ENCODE results near the gene DENND5B.
"Not testable (repeated sequence)": the region's sequence is repeated elsewhere in the genome, so short reads cannot be mapped to it uniquely, and the experiment has no call there.

The DENND5B gene

DNA sequence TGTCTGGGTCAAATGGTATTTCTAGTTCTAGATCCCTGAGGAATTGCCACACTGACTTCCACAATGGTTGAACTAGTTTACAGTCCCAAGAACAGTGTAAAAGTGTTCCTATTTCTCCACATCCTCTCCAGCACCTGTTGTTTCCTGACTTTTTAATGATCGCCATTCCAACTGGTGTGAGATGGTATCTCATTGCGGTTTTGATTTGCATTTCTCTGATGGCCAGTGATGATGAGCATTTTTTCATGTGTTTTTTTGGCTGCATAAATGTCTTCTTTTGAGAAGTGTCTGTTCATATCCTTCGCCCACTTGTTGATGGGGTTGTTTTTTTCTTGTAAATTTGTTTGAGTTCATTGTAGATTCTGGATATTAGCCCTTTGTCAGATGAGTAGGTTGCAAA is 40.3 kb downstream of the DENND5B start:
- ATAC-seq = not testable (repeated sequence)

GRCh38 chr12:31536672-31537071 is 54.3 kb downstream of the DENND5B start:
- no peak for ATAC-seq

- no peak for ATAC-seq
These were observed 57.5 kb downstream of the DENND5B start for GRCh38 chr12:31533470-31533869.

DNA sequence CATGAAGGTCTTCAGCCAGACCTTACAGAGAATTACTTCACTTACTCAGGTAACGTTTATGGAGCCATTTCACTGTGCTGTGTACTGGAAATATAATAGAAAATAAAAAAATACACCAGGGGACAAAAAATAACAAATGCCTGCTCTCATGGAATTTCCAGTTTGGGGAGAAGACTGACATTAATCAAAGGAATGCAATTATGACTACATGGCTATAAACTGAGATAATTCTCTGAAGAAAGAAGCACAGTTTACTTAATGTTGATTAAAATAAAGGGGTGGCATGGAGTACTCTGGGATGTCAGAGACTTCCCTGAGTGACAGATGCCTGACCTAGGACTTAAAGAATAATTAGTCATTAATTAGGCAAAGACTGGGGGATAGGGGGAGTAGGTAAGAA is 59.0 kb downstream of the DENND5B start:
- no peak for ATAC-seq

DNA sequence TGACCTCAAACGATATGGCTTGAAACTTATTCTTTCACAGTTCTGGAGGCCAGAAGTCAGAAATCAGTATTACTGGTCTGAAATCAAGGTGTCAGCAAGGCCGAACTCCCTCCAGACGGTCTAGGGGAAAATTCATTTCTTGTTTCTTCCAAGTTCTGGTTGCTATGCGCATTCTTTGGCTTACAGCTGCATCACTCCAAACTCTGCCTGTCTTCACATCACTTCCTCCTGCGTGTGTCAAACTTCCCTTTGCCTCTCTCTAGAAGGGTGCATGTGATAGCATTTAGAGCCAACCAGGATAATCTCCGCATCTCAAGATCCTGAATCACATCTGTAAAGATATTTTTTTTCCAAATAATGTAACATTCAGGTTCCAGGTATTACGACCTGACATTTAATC is 62.8 kb downstream of the DENND5B start:
- no peak for ATAC-seq

- ATAC-seq = no peak
These were observed 63.9 kb downstream of the DENND5B start for GRCh38 chr12:31527083-31527482.

- no peak for ATAC-seq
These were observed 64.8 kb downstream of the DENND5B start for GRCh38 chr12:31526158-31526546.

DNA sequence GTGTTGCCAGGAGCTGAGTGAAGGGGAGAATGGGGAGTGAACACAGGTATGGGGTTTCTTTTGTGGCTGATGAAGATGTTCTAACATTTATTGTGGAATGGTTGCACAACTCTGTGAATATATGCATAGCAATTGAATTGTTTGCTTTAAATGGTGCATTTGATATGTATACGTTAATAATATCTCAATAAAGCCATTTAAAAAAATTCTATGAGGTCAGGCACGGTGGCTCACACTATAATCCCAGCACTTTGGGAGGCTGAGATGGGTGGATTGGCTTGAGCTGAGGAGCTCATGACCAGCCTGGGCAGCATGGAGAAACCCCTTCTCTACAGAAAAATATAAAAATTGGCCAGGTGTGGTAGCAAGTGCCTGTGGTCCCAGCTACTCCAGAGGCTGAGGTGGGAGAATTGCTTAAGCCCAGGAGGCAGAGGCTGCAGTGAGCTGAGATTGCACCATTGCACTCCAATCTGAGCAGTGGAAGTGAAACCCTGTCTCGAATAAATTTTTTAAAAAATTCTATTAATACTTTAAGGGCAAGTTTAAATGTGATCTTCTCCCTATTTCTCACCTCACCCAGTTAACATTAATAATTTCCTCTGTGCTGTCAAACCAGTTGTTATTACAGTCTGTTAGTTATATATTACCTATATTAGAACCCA is 65.3 kb downstream of the DENND5B start:
- no peak for ATAC-seq

DNA sequence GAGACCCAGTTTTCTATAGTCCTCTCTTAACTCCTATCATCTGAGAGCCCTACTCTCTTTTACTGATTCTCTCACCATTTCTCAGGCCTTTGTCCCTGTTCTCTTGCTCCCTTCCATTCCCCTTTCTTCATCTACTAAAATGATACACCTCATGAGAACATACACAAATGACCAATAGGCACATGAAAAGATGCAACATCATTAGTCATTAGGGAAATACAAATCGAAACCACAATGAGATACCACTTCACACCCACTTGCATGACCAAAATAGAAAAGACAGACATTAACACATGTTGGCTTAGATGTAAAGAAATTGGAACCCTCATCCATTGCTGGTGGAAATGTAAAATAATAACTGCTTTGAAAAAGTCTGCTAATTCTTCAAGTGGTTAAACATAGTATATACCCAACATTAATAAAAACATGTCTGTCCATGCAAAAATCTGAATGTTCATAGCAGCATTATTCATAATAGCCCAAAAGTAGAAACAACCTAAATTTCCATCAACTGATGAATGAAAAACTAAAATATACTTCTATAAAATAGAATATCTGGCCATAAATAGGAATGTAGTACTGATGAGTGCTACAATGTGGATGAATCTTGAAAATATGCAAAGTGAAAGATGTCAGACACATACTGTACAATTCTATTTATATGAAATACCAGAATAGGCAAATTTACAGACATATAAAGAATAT is 66.0 kb downstream of the DENND5B start:
- peak in 1 of 2 donors; percentile 13 for ATAC-seq

DNA sequence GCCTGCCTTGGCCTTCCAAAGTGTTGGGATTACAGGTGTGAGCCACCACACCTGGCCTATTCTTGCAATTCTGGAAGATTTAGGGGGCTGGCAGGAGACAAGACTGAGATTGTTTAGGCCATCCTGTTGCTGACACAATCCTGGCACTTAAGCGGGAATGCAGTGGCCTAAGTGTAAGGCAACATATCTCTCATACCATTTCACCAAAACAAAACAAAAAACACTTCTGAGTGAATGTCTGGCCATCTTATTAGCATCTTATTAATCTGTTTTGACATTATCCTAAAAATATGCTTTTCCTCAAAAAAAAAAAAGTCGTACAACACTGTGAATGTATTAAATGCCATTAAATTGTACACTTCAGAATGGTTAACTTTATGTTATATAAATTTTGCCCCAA is 67.6 kb downstream of the DENND5B start:
- no peak for ATAC-seq

GRCh38 chr12:31522607-31523006 is 68.3 kb downstream of the DENND5B start:
- no peak for ATAC-seq

- ATAC-seq = no peak
These were observed 69.0 kb downstream of the DENND5B start for GRCh38 chr12:31521964-31522363.

DNA sequence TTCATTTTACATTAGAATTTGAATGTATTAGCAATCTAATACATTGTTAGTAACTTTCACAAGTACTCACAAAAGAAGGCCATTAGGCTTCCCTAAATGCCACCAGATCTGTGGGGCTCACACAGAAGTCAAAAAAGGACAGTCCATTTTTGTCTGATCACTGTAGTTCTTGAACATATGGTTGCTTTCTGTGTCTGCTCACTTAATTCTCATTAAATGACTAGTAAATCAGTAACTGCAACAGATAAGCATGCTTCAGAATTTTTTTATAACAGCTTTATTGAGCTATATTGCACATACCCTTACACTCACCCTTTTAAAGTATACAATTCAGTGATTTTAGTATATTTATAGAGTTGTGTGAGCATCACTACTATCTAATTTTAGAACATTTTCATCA is 71.4 kb downstream of the DENND5B start:
- ATAC-seq = no peak

GRCh38 chr12:31518680-31519227 is 72.2 kb downstream of the DENND5B start:
- ATAC-seq = no peak

DNA sequence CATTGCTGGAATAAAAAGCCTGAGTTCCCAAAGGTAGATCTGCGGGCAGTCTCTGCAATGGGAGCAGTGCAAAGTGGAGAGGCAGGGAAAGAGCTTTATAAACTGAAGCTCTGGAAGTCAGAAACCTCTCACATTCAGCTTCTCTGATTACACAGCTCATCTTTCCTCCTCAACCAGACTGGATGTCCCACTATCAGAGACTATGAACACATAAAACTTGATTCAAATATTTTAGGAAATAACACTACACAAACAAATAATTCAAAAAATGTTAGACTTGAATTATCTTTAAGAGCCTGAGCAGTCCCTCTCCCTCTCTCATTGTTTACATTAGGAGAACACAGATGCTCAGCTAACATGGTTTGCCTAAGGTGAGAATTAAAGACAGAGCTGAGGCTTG is 72.9 kb downstream of the DENND5B start:
- no peak for ATAC-seq

DNA sequence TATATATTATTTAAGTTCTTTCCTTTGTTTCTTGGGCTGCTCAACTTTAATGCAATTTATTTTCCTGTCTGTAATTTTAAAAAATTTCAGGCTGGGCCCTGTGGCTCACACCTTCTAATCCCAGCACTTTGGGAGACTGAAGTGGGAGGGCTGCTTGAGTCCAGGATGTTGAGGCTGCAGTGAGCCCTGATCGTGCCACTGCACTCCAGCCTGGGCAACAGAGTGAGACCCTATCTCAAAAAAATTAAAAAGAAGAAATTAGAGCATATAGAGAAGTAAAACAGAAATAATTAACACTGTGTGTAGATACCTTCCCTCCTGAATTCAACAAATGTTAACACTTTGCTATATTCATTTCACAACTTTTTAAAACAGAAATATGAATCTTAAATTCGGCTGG is 74.2 kb downstream of the DENND5B start:
- no peak for ATAC-seq

DNA sequence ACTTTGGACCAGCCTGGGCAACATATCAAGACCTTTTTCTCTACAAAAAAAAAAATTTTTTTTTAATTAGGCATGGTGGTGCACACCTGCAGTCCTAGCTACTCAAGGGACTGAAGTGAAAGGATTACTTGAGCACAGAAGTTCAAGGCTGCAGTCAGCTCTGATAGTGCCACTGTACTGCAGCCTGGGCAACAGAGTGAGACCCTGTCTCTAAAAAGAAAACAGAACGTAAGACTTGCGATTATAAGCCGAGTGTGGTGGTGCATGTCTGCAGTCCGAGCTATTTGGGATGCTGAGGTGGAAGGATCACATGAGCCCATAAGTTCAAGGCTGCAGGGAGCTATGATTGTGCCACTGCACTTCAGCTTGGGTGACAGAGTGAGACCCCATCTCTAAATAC is 76.0 kb downstream of the DENND5B start:
- ATAC-seq = no peak

GRCh38 chr12:31510034-31510433 is 80.9 kb downstream of the DENND5B start:
- no peak for ATAC-seq

DNA sequence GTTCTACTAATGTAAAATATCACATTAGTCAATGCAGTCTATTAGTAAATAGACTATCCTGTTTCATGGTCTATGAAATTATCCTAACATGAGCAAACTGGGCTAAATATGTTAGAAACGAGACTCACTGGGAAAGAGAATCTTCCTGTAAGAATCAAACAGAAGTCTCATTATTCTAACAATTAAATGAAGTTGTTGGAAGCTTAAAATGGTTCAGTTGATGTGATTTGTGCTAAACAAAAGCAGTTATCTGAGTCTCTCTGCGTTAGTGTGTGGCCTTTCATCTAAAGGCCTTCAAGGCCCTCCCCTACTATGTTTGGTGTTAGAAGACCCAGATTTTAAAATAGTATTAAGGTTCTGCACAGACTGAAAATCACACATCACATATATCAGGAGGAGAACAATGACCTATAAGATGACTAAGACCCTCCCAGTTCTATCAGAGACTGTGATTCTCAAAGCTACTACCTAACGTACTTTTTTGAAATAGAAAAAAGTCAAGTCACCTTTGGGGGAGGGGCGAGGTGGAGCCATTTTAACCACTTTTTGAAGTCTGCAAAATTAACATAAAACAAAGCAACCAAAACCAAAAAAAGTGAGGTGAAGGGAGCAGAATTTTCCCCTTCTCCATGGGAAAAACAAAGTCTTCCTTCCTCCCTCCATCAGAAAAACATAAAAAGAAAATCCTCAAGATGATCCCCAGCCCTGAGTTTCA is 82.3 kb downstream of the DENND5B start:
- ATAC-seq = no peak

DNA sequence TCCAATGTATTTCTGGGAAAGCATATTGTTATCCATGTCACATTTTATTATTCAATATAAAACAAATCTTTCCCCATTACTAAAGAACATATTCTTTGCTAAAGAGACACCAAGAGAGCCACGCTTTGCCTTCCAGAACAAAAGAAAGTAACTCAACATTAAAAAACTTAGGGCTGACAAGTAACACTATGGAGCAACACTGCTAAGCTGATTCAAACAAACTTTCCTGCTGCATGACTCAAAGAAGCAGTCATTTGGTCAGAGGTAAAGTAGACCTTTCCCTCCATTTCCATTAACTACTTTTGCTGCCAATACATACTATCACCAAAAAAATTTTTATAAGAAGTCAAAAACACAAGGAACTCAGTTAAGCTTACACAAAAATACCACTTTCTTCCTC is 83.0 kb downstream of the DENND5B start:
- ATAC-seq = no peak

- no peak for ATAC-seq
These were observed 84.2 kb downstream of the DENND5B start for GRCh38 chr12:31506515-31507306.

GRCh38 chr12:31504625-31505222 is 86.2 kb downstream of the DENND5B start:
- no peak for ATAC-seq
